WERI-Rb-1 (cell line): Measurements from ENCODE around the gene RAB34.

Source experiments
- DNase-seq: peaks from one replicate; pipeline ENCODE4 v3.0.0-alpha.2; 2020
- H3K27ac ChIP-seq: fragments of 250-450 bp; sonication (Bioruptor Pico); 2 replicates; pipeline ENCODE4 v1.5.1; 2020; ENCODE audit warnings: mild to moderate bottlenecking, moderate library complexity
- H3K27me3 ChIP-seq: fragments of 250-450 bp; sonication (Bioruptor Pico); 2 replicates; pipeline ENCODE4 v1.5.1; 2021; ENCODE audit warnings: mild to moderate bottlenecking, low read depth, moderate library complexity; ENCODE audit not compliant: insufficient read depth, severe bottlenecking
- H3K36me3 ChIP-seq: fragments of 250-450 bp; sonication (Bioruptor Pico); 2 replicates; pipeline ENCODE4 v1.5.1; 2020; ENCODE audit warnings: mild to moderate bottlenecking, moderate library complexity
- H3K4me3 ChIP-seq: 2 replicates; pipeline ENCODE4 v1.5.1; 2011; ENCODE audit warnings: low read depth, mild to moderate bottlenecking, control low read depth, low read length
- H3K9me3 ChIP-seq: fragments of 250-450 bp; sonication (Bioruptor Pico); 2 replicates; pipeline ENCODE4 v1.5.1; 2021; ENCODE audit warnings: mild to moderate bottlenecking, moderate library complexity; ENCODE audit not compliant: severe bottlenecking
- TF ChIP-seq, protein P1 (sequence below): IDR thresholded peaks from 2 replicates; pipeline ENCODE4 v1.5.1; 2011; ENCODE audit warnings: low read depth, mild to moderate bottlenecking, control low read depth, inconsistent platforms, low read length

The RAB34 gene

DNA sequence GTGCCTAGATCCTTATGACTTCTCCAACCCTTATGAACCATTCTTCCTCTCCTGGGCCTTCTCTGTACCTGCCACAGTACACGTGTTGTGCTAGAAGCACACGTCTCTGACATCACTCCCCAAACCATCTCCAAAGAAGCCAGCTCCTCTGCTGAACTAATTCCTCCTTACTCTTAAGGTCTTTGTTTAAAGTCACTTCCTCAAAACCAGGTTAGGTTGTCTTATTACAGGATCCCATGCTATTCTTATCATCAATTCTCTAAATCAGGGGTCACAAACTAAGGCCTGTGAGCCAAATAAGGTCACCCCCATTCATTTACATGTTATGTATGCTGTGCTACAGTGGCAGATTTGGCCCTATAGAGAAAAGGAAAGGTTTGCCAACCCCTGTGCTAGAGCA lies 51.7 kb downstream of the RAB34 start:
- no peaks in the 10 kb centered on the region for H3K9me3 ChIP-seq
- H3K36me3 ChIP-seq = peaks cover 57% of the 10 kb centered on the region
- TF ChIP-seq, protein P1, sequence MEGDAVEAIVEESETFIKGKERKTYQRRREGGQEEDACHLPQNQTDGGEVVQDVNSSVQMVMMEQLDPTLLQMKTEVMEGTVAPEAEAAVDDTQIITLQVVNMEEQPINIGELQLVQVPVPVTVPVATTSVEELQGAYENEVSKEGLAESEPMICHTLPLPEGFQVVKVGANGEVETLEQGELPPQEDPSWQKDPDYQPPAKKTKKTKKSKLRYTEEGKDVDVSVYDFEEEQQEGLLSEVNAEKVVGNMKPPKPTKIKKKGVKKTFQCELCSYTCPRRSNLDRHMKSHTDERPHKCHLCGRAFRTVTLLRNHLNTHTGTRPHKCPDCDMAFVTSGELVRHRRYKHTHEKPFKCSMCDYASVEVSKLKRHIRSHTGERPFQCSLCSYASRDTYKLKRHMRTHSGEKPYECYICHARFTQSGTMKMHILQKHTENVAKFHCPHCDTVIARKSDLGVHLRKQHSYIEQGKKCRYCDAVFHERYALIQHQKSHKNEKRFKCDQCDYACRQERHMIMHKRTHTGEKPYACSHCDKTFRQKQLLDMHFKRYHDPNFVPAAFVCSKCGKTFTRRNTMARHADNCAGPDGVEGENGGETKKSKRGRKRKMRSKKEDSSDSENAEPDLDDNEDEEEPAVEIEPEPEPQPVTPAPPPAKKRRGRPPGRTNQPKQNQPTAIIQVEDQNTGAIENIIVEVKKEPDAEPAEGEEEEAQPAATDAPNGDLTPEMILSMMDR = no peak
- H3K27me3 ChIP-seq = no peaks in the 10 kb centered on the region
- DNase-seq = no peak
- H3K27ac ChIP-seq = no peak overlapping the region
- no peak overlapping the region for H3K4me3 ChIP-seq
